Measurements from ENCODE around the gene SLC25A48.

The SLC25A48 gene

DNA sequence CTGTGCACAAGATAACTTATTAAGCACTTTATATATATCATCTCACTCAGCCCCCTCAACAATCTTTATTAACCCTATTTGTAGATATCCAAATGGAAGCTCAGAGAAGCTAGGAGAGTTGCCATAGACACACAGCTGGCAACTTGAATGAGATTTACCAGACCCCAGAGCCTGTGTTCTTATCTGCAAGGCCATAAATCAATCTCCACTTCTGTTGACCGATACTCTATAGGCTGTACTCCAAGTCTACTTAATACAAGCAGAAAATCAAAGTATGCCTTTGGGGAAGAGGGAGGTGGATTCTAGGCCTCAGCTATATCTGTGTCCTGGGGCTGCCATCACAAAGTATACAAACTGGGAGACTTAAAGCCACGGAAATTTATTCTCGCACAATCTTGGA is 67.2 kb downstream of the SLC25A48 start:
- no peak overlapping the region for H3K4me3 ChIP-seq (ENCODE audit: low read length, poor library complexity, severe bottlenecking)
- no peaks in the 10 kb centered on the region for H3K79me2 ChIP-seq (ENCODE audit: insufficient read depth, low read length)
- H3K4me1 ChIP-seq (ENCODE audit: insufficient read depth, low read length, poor library complexity, severe bottlenecking), result no peaks in the 10 kb centered on the region
- no peak overlapping the region for H2AFZ ChIP-seq (ENCODE audit: low read length)
- H3F3A ChIP-seq (ENCODE audit: low read depth), result no peaks in the 10 kb centered on the region
- no peak overlapping the region for H3K4me2 ChIP-seq (ENCODE audit: low read depth, low read length, poor library complexity, severe bottlenecking)
- H3K9me3 ChIP-seq (ENCODE audit: insufficient read depth, low read depth, low read length), result no peaks in the 10 kb centered on the region
- H4K20me1 ChIP-seq (ENCODE audit: insufficient read depth, low read length, poor library complexity, severe bottlenecking), result no peaks in the 10 kb centered on the region
- H3K36me3 ChIP-seq (ENCODE audit: insufficient read depth, low read length), result no peaks in the 10 kb centered on the region
- no peak overlapping the region for H3K9ac ChIP-seq (ENCODE audit: low read depth, low read length, poor library complexity, severe bottlenecking)
- H3K27me3 ChIP-seq (ENCODE audit: insufficient read depth, low read length, poor library complexity, severe bottlenecking), result peaks cover 6% of the 10 kb centered on the region
- no peaks in the 10 kb centered on the region for H3K9me2 ChIP-seq (replicated peaks; ENCODE audit: low read depth, low read length)
- no peak for TF ChIP-seq EZH2phosphoT487 (IDR thresholded peaks at IDR 0.05; ENCODE audit: borderline replicate concordance)
- TF ChIP-seq, protein P1, sequence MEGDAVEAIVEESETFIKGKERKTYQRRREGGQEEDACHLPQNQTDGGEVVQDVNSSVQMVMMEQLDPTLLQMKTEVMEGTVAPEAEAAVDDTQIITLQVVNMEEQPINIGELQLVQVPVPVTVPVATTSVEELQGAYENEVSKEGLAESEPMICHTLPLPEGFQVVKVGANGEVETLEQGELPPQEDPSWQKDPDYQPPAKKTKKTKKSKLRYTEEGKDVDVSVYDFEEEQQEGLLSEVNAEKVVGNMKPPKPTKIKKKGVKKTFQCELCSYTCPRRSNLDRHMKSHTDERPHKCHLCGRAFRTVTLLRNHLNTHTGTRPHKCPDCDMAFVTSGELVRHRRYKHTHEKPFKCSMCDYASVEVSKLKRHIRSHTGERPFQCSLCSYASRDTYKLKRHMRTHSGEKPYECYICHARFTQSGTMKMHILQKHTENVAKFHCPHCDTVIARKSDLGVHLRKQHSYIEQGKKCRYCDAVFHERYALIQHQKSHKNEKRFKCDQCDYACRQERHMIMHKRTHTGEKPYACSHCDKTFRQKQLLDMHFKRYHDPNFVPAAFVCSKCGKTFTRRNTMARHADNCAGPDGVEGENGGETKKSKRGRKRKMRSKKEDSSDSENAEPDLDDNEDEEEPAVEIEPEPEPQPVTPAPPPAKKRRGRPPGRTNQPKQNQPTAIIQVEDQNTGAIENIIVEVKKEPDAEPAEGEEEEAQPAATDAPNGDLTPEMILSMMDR (conservative IDR thresholded peaks at IDR 0.05; ENCODE audit: low read length), result no peak

DNA sequence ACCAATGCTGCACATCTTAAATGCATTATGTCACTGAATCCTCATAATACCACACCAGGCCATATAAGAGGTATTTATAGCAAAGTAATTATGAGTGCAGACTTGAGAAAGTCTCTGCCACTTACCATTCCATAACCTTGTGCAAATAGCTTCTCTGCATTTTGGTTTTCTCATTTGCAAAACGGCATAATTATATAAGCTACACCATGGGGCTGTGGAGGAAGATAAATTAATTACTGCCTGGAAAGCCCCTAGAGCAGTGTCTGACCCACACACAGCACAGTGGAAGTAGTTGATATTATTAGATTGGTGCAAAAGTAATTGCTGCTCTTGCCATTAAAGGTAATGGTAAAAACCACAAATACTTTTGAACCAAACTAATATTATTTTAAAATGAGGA is 70.7 kb downstream of the SLC25A48 start:
- Histone ChIP-seq H3F3A (ENCODE audit: low read depth) (no peaks in the 10 kb centered on the region), H3K9me2 (replicated peaks; ENCODE audit: low read depth, low read length) (no peaks in the 10 kb centered on the region), H3K36me3 (ENCODE audit: insufficient read depth, low read length) (no peaks in the 10 kb centered on the region), H4K20me1 (ENCODE audit: insufficient read depth, low read length, poor library complexity, severe bottlenecking) (no peaks in the 10 kb centered on the region), H3K4me3 (ENCODE audit: low read length, poor library complexity, severe bottlenecking) (no peak overlapping the region), H2AFZ (ENCODE audit: low read length) (no peak overlapping the region), H3K79me2 (ENCODE audit: insufficient read depth, low read length) (no peaks in the 10 kb centered on the region), H3K27me3 (ENCODE audit: insufficient read depth, low read length, poor library complexity, severe bottlenecking) (peaks cover 6% of the 10 kb centered on the region), H3K4me2 (ENCODE audit: low read depth, low read length, poor library complexity, severe bottlenecking) (no peak overlapping the region), H3K4me1 (ENCODE audit: insufficient read depth, low read length, poor library complexity, severe bottlenecking) (no peaks in the 10 kb centered on the region), H3K9ac (ENCODE audit: low read depth, low read length, poor library complexity, severe bottlenecking) (no peak overlapping the region), H3K9me3 (ENCODE audit: insufficient read depth, low read depth, low read length) (no peaks in the 10 kb centered on the region)
- TF ChIP-seq EZH2phosphoT487 (IDR thresholded peaks at IDR 0.05; ENCODE audit: borderline replicate concordance), result no peak
- TF ChIP-seq, protein P1 (conservative IDR thresholded peaks at IDR 0.05; ENCODE audit: low read length), result no peak

GRCh38 chr5:135913713-135914626 is 79.5 kb downstream of the SLC25A48 start:
- Histone ChIP-seq H3K9ac (ENCODE audit: low read depth, low read length, poor library complexity, severe bottlenecking) (no peak overlapping the region), H3K79me2 (ENCODE audit: insufficient read depth, low read length) (no peaks in the 10 kb centered on the region), H3K9me3 (ENCODE audit: insufficient read depth, low read depth, low read length) (no peaks in the 10 kb centered on the region)

More at GRCh38 chr5:135913713-135914626, 79.5 kb downstream of the SLC25A48 start:
- H3K4me2 ChIP-seq (ENCODE audit: low read depth, low read length, poor library complexity, severe bottlenecking), result no peak overlapping the region
- H4K20me1 ChIP-seq (ENCODE audit: insufficient read depth, low read length, poor library complexity, severe bottlenecking), result no peaks in the 10 kb centered on the region
- H3F3A ChIP-seq (ENCODE audit: low read depth), result no peaks in the 10 kb centered on the region
- H2AFZ ChIP-seq (ENCODE audit: low read length), result no peak overlapping the region
- H3K4me1 ChIP-seq (ENCODE audit: insufficient read depth, low read length, poor library complexity, severe bottlenecking), result no peaks in the 10 kb centered on the region
- no peaks in the 10 kb centered on the region for H3K36me3 ChIP-seq (ENCODE audit: insufficient read depth, low read length)
- H3K27me3 ChIP-seq (ENCODE audit: insufficient read depth, low read length, poor library complexity, severe bottlenecking), result peaks cover 7% of the 10 kb centered on the region
- H3K4me3 ChIP-seq (ENCODE audit: low read length, poor library complexity, severe bottlenecking), result no peak overlapping the region
- no peaks in the 10 kb centered on the region for H3K9me2 ChIP-seq (replicated peaks; ENCODE audit: low read depth, low read length)
- no peak for TF ChIP-seq EZH2phosphoT487 (IDR thresholded peaks at IDR 0.05; ENCODE audit: borderline replicate concordance)
- TF ChIP-seq, protein P1 (conservative IDR thresholded peaks at IDR 0.05; ENCODE audit: low read length), result no peak
